RWPE1 (cell line): ENCODE measurements around the gene SLC4A4.

ENCODE experiments used
- CTCF ChIA-PET: fragments of 350-600 bp; sonication (Branson Sonifier 250); formaldehyde crosslinking; extraction: SDS; loops from one replicate; lab custom pipeline; 2021; lab: Yijun Ruan, JAX
- POLR2A ChIA-PET: fragments of 400-600 bp; formaldehyde crosslinking; extraction: SDS; loops from one replicate; lab custom pipeline; 2020; ENCODE audit warnings: antibody characterized with exemption; ENCODE audit not compliant: low non-redundant PET; lab: Yijun Ruan, JAX
- DNase-seq: peaks from one replicate; pipeline ENCODE4 v3.0.0; 2012; ENCODE audit warnings: low spot score
- H3K27ac ChIP-seq: fragments of 450-650 bp; 2 replicates; pipeline ENCODE4 v1.5.1; 2017
- TF ChIP-seq, protein P1 (sequence below): fragments of 450-650 bp; conservative IDR thresholded peaks from 2 replicates; pipeline ENCODE4 v1.5.1; 2017; ENCODE audit warnings: low read depth, mild to moderate bottlenecking

Gene SLC4A4

DNA sequence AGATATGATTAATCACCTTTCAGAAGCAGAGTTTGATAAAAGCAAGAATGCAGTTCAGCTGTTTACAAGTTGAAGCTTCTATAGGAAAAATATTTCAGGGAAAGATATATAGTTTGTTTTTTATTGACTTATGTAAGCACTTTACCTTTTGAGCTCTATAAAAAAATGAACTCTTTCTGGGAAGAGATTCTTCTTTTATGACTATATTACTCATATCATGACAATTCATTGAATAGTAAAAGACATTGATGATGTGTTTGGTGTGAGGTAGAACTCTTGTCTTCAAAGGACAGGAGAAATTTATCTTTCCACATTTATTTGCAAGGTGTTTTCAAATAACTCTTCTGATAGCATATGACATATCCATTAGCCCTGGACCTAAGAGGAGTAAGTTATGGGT is 156.6 kb downstream of the SLC4A4 start:
- TF ChIP-seq, protein P1, sequence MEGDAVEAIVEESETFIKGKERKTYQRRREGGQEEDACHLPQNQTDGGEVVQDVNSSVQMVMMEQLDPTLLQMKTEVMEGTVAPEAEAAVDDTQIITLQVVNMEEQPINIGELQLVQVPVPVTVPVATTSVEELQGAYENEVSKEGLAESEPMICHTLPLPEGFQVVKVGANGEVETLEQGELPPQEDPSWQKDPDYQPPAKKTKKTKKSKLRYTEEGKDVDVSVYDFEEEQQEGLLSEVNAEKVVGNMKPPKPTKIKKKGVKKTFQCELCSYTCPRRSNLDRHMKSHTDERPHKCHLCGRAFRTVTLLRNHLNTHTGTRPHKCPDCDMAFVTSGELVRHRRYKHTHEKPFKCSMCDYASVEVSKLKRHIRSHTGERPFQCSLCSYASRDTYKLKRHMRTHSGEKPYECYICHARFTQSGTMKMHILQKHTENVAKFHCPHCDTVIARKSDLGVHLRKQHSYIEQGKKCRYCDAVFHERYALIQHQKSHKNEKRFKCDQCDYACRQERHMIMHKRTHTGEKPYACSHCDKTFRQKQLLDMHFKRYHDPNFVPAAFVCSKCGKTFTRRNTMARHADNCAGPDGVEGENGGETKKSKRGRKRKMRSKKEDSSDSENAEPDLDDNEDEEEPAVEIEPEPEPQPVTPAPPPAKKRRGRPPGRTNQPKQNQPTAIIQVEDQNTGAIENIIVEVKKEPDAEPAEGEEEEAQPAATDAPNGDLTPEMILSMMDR = no peak

DNA sequence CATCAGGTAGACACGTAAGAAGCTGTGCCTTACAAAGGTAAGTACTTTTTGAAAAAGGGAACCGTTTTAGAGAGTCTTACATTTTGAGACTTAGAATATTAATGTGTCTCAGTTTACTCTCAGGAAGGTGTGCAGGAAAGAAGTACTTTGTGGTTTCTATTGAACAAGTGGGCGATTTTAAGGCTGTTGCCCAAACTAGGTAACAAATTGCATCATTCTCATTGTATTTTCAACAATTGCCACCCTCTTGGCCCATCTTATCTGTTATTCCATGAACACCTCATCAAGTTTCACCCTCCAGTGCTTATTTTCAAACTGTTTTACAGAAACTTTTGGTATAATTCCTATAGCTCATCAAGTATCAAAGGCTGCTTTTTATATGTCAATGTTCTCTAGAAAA is 158.3 kb downstream of the SLC4A4 start:
- ChIA-PET POLR2A (no interaction called here), CTCF (no interaction called here)
- TF ChIP-seq, protein P1 = no peak

More for the DNA sequence above, 156.6 kb downstream of the SLC4A4 start:
- no peak for DNase-seq
- POLR2A ChIA-PET = no interaction called here
- no peak overlapping the region for H3K27ac ChIP-seq
- CTCF ChIA-PET = no interaction called here

DNA sequence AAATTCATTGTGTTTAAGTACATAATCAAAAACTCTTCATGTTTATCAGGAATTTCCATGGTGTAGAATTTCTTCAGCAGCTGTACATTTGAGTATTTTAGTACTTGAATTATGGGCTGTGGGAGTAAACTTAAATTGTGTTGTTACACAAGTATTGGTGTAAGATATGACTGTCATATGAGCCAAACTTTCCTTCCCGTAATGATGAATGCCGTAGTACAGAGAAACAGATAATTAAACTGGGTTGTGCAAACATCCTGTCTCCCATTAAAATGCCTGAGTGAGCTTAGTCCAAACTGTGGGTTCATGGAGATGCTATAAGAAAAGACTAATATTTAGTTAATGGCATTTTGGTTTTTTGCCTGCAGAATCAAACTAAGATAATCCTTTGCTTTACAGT is 159.2 kb downstream of the SLC4A4 start:
- no peak for DNase-seq
- POLR2A ChIA-PET = no interaction called here
- CTCF ChIA-PET = no interaction called here
- TF ChIP-seq, protein P1 = no peak
- H3K27ac ChIP-seq = no peak overlapping the region

More for the DNA sequence above, 158.3 kb downstream of the SLC4A4 start:
- DNase-seq = no peak
- no peak overlapping the region for H3K27ac ChIP-seq

DNA sequence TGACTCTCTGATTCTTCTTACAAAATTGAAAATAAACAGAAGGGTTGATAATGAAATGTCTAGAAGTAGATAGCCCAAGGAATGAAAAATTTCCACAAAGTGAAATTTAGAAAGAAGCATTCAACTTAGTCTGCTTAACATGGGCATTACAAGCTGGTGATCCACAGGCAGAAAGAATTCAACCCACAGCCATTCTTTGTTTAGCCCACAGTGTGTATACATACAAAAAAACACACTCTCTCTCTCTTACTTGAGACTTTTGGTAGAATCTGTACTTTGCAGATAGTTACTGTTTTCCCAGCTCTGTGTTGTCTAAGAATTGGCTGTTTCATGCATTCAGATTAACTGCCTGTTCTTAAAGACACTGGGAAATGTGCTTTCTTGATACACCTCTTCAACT is 159.8 kb downstream of the SLC4A4 start:
- DNase-seq = no peak
- ChIA-PET POLR2A (no interaction called here), CTCF (no interaction called here)

DNA sequence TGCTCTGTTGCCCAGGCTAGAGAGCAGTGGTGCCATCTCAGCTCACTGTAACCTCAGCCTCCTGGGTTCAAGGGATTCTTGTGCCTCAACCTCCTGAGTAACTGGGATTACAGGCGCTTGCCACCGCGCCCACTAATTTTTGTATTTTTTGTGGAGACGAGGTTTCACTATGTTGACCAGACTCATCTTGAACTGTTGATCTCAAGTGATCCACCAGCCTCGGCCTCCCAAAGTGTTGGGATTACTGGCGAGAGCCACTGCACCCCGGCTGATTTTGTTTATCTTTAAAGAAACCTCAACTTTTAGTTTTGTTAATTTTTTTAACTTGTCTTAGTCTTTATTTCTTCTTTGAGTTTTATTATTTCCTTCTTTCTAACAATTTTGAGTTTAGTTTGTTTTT is 163.2 kb downstream of the SLC4A4 start:
- TF ChIP-seq, protein P1 = no peak
- POLR2A ChIA-PET = no interaction called here
- H3K27ac ChIP-seq = no peak overlapping the region
- no peak for DNase-seq
- CTCF ChIA-PET = no interaction called here

More for the DNA sequence above, 159.8 kb downstream of the SLC4A4 start:
- H3K27ac ChIP-seq = no peak overlapping the region
- TF ChIP-seq, protein P1 = no peak

DNA sequence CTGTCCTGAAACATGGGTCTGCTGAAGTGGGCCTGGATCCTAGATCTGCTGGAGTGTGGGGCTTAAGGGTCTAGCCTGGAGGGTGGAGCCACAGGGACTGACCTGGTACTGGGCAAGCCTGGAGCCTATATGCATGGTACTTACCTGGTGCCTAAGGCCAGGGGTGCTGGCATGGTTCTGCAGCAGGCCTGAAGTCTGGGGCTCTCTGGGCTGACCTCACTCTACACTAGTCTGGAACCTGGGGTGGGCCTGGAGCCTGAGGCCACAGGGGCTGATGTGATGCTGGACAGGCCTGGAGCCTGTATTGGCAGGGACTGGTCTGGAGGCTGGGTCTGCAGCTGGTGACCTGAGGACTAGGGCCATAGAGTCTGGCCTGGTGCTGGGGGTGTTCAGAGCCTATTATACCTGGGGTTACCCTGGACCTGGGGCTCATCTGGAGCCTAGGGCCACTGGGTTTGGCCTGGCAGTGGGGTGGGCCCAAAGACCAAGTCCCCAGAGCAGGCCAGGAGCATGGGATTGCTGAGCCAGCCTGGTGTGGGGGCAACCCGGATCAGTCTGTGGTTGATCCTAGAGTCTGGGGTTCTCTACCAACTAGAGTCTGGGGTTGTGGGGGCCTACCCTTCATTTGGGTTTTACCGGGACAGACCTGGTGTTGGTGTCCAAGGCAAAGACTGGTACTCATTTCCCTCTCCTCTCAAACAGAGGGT is 179.6 kb downstream of the SLC4A4 start:
- ChIA-PET CTCF (no interaction called here), POLR2A (no interaction called here)
- no peak for DNase-seq
- TF ChIP-seq, protein P1 = no peak
- H3K27ac ChIP-seq = no peak overlapping the region
